ENCODE results near the gene TJP2. TPM values are rescaled to one million over a fixed set of nuclear protein-coding genes. Genes with fewer than 3 reads are reported as not detected.

The TJP2 gene
- total and polyA plus RNA-seq, 2 donors (not counting 3 experiments of a cell fraction or from before 2014, with no cell fraction given), result 83.0 to 168 TPM

GRCh38 chr9:69299315-69299714 lies 125.2 kb downstream of the TJP2 start:
- H3K9ac ChIP-seq (replicated peaks; ENCODE audit: extremely low read depth, insufficient read depth, low read length), result no peak overlapping the region
- CTCF ChIA-PET, result interaction anchor here (0.5 to 2.2 kb wide), 2 partner anchors 15 to 24 kb away, joined by 3 to 6 read pairs; no protein-coding TSS in a partner anchor

More at GRCh38 chr9:69299315-69299714, 125.2 kb downstream of the TJP2 start:
- dilution Hi-C loops (cut with MboI; ENCODE audit: extremely low pct_ligation_motif_present, low sequenced_read_pairs), result no loop called here
- DNase-seq (ENCODE audit: low read depth, low spot score) (no peak), FAIRE-seq (no peak)
- Histone ChIP-seq H4K20me1 (replicated peaks; ENCODE audit: control insufficient read depth, extremely low read depth, insufficient read depth, low read length) (no peaks in the 10 kb centered on the region), H3K4me2 (ENCODE audit: insufficient read depth, low read length) (no peak overlapping the region), H3K27me3 (ENCODE audit: control insufficient read depth in 2 of 2, insufficient read depth in 2 of 2, low read length in 2 of 2) (peaks cover 6 to 13% of the 10 kb centered on the region in 2 experiments), H3K27ac (ENCODE audit: insufficient read depth, low read depth, low read length) (no peak overlapping the region), H3K9me3 (replicated peaks; ENCODE audit: control insufficient read depth, insufficient read depth, low read length) (no peaks in the 10 kb centered on the region), H3K36me3 (ENCODE audit: control insufficient read depth in 2 of 2, extremely low read depth in 1 of 2, insufficient read depth in 2 of 2, low read length in 2 of 2) (no peaks in the 10 kb centered on the region), H3K79me2 (ENCODE audit: control insufficient read depth, insufficient read depth, low read length) (no peaks in the 10 kb centered on the region), H3K4me3 (replicated peaks in 1 of 3; ENCODE audit: insufficient read depth in 1 of 3, low read depth in 1 of 3, low read length in 3 of 3) (no peak overlapping the region), H2AFZ (ENCODE audit: low read depth, low read length) (no peak overlapping the region), H3K9me1 (replicated peaks; ENCODE audit: control insufficient read depth, extremely low read depth, insufficient read depth, low read length) (no peaks in the 10 kb centered on the region), H3K4me1 (ENCODE audit: control insufficient read depth, extremely low read depth, insufficient read depth, low read length) (no peaks in the 10 kb centered on the region)
- no TSS peak for BruUV-seq (replicated peaks)
- POLR2A ChIA-PET, result no interaction called here
- intact Hi-C loops (cut with micrococcal nuclease), result loop anchor here (5.0 kb wide), 1 partner anchor 48 kb away; no protein-coding TSS in a partner anchor
- no peak for TF ChIP-seq MAX (IDR thresholded peaks at IDR 0.05; ENCODE audit: insufficient read depth, insufficient read length)
- TF ChIP-seq EZH2 (IDR thresholded peaks at IDR 0.05; ENCODE audit: borderline replicate concordance, low read depth, low read length, severe bottlenecking), result no peak
- TF ChIP-seq POLR2AphosphoS5 (IDR thresholded peaks at IDR 0.05; ENCODE audit: insufficient read depth, low read depth, low read length), result no peak
- TF ChIP-seq JUN (IDR thresholded peaks at IDR 0.05; ENCODE audit: borderline replicate concordance, insufficient read depth, insufficient read length, low read depth), result no peak
- TF ChIP-seq POLR2A (IDR thresholded peaks at IDR 0.05; ENCODE audit: low read depth, low read length), result no peak
- TF ChIP-seq GATA2 (IDR thresholded peaks at IDR 0.05; ENCODE audit: insufficient read depth, insufficient read length, low read depth, low read length), result no peak
- no peak for TF ChIP-seq MYC (IDR thresholded peaks at IDR 0.05; ENCODE audit: low read depth, low read length)
- no peak for TF ChIP-seq CTCF (IDR thresholded peaks at IDR 0.05; ENCODE audit: extremely low read depth in 1 of 2, insufficient read depth in 1 of 2, low read depth in 1 of 2, low read length in 2 of 2)
- no peak for TF ChIP-seq FOS (IDR thresholded peaks at IDR 0.05; ENCODE audit: borderline replicate concordance, insufficient read depth, low read length)

All from endothelial cell of umbilical vein (primary cell).